OCI-LY1 (cell line): ENCODE results near the gene PTPRD.

Experiments
- EZH2 ChIP-seq: fragments of 200-600 bp; sonication (generic), shearing (Covaris generic); IDR thresholded peaks from 2 replicates; pipeline ENCODE4 v1.8.0; 2017; ENCODE audit warnings: borderline replicate concordance, mixed run types, mild to moderate bottlenecking, antibody characterized with exemption, low read length, moderate library complexity, mixed read lengths
- TF ChIP-seq, protein P1 (sequence below): fragments of 200-600 bp; sonication (generic), shearing (Covaris generic); IDR thresholded peaks from 2 replicates; pipeline ENCODE4 v1.5.1; 2017; ENCODE audit warnings: mild to moderate bottlenecking, antibody characterized with exemption, low read length, moderate library complexity, mixed read lengths

DNA sequence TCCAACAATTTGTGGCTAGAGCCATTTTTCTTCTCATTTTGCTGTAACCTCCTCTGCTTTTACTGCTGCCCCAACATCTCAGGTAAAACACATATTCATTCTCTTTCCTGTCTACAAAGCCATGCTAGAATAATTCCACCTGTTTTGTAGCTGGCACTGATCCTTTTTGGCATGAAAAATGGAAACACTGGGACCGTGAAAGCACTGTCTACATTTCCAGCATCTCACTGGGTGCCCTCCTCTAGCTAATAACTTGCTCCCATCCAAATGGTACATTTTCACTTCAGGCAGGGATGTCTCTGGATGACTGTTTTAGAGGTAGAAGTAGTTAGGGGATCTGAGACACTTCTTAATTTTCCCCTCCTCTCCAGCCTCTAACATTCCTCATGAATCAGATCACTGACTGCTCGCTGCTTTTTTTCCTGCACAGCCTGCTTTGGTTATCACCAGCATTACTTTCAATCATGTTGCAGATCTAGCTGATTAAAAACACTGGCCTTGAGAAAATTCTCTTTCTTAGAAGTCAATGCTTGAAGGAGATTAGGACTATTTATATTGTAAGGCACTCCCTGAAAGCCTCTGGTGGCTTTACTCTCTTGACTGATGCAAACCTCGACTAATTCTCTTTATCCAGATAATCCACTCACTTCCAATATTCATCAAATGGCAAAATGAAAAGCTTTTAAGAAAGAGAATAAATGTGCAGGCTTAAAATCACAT, 1500.6 kb downstream of the PTPRD start:
- TF ChIP-seq, protein P1, sequence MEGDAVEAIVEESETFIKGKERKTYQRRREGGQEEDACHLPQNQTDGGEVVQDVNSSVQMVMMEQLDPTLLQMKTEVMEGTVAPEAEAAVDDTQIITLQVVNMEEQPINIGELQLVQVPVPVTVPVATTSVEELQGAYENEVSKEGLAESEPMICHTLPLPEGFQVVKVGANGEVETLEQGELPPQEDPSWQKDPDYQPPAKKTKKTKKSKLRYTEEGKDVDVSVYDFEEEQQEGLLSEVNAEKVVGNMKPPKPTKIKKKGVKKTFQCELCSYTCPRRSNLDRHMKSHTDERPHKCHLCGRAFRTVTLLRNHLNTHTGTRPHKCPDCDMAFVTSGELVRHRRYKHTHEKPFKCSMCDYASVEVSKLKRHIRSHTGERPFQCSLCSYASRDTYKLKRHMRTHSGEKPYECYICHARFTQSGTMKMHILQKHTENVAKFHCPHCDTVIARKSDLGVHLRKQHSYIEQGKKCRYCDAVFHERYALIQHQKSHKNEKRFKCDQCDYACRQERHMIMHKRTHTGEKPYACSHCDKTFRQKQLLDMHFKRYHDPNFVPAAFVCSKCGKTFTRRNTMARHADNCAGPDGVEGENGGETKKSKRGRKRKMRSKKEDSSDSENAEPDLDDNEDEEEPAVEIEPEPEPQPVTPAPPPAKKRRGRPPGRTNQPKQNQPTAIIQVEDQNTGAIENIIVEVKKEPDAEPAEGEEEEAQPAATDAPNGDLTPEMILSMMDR, result no peak
- no peak for TF ChIP-seq EZH2
